T-helper 2 cell (primary cell): ENCODE results near the gene PTPRN2.
"Not testable (repeated sequence)": the region's sequence is repeated elsewhere in the genome, so short reads cannot be mapped to it uniquely, and the experiment has no call there.

Source experiments
- DNase-seq, 5 experiments: peaks; one replicate each; pipeline versions ENCODE4 v3.0.0 to v3.0.0-alpha.2; 2012 to 2022

The PTPRN2 gene

GRCh38 chr7:157576415-157576814 lies 1011.2 kb downstream of the PTPRN2 start:
- DNase-seq = peak; percentile 30 to 96 (median 53)

GRCh38 chr7:157575777-157576176 lies 1011.8 kb downstream of the PTPRN2 start:
- DNase-seq = peak in 2 of 5 experiments; percentile 20 to 67

GRCh38 chr7:157574914-157575586 lies 1012.6 kb downstream of the PTPRN2 start:
- DNase-seq = no peak

DNA sequence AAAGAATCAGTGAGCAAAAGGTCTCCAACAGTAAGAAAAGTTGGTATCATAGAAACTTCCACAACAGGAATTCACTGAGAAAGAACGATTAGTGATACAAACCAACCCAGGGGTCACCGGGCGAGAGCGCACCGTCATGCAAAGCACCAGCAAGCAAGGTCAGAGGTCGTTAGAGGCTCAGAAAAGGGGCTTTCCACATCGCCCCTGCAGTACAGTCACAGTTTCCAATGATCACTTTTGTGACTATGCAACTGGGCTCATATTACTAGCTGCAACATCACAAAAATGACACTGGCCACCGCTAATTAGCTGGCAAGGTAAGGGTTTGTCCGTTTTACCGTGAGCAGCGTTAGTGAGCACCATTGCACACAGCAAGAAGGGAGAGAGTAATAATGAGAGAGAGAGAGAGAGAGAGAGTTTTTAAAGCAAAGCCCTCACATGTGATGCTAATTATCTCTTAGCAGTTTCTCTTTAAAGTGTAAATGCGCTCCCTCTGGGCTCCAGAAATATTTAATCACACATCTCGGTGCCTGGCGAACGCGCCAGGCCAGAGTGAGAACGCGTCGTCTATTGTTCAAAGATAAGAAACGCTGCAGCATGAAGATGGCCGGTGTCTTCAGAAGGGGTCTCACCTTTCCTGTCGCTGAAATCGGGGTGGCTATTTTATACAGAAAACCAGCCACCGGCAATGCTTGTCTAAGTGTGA lies 1013.4 kb downstream of the PTPRN2 start:
- DNase-seq = peak in 1 of 5 experiments; percentile 41

GRCh38 chr7:157573244-157573643 lies 1014.4 kb downstream of the PTPRN2 start:
- DNase-seq = no peak

DNA sequence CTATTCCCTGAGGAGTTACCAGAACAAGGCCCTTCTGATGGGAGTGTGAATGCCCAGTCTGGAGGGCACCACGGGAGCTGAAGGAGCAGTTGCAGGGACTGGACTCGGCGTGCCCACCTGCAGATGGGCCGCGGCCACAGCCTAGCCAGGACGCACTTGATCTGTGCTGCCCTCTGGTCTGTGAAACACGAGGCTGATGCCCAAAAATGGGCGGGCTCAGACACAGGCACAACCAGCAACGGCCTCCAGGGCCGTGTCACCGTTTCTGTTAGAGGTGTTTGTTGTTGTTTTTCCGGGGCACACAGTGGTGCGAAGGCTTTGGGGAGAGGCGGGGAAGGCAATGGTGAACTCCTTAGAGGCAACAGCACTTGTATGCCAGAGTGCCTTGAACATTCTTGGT lies 1015.0 kb downstream of the PTPRN2 start:
- no peak for DNase-seq

- DNase-seq = peak in 1 of 5 experiments; percentile 79
Measured at GRCh38 chr7:157570531-157571200, 1017.0 kb downstream of the PTPRN2 start.

- DNase-seq = no peak
Measured at GRCh38 chr7:157569967-157570366, 1017.7 kb downstream of the PTPRN2 start.

GRCh38 chr7:157568770-157569584 lies 1018.6 kb downstream of the PTPRN2 start:
- peak in 4 of 5 experiments; percentile 24 to 89 (median 50) for DNase-seq

- peak in 2 of 5 experiments; percentile 11 to 63 for DNase-seq
Measured at GRCh38 chr7:157568106-157568769, 1019.4 kb downstream of the PTPRN2 start.

- no peak for DNase-seq
Measured at GRCh38 chr7:157567666-157568065, 1020.0 kb downstream of the PTPRN2 start.

DNA sequence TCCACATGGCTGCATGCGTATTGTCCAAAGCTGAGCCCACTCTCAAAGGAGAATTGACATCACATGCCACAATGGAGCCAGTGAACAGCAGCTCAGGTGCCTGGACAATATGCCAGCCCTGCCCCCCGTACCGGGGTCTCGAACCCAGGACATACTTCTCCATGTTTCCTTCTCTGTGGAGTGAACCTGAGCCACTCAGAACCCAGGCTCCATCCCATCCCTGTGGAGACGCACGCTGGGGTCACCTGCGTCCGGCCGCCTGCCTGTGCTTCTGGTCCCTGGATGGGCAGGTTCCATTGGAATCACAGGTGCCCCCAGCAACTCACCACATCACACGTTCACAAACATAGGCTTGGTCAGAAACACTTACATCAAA lies 1021.0 kb downstream of the PTPRN2 start:
- no peak for DNase-seq

GRCh38 chr7:157565981-157566630 lies 1021.5 kb downstream of the PTPRN2 start:
- DNase-seq = no peak

- DNase-seq = no peak
Measured at GRCh38 chr7:157565201-157565626, 1022.4 kb downstream of the PTPRN2 start.

DNA sequence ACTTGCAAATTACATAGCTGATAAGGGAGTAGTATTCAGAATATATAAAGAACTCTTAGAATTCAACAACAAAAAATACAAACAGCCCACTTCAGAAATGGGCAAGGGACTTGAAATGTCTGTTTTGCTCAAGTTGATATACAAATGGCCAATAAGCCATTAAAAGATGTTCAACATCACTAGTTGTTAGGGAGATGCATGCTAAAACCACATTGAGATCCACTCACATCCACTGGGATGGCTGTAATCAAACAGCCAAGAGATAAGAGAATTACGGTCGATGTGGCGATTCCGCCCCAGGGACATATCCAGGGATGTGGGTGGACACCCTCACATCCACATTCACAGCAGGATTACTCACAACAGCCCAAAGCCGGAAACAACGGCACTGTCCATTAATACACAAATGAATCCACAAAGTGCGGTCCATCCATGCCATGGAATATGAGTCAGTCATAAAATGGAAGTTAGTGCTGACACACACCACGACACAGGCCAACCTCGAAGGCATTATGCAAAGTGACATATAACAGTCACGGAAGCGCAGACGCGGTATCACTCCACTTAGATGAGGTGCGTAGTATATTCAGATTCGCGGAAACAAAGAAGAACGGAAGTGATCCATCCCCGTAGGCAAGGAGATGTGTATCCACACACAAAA lies 1023.0 kb downstream of the PTPRN2 start:
- no peak for DNase-seq

- not testable (repeated sequence) for DNase-seq
Measured at GRCh38 chr7:157563467-157564135, 1024.0 kb downstream of the PTPRN2 start.

- not testable (repeated sequence) for DNase-seq
Measured at GRCh38 chr7:157562522-157563398, 1024.9 kb downstream of the PTPRN2 start.

GRCh38 chr7:157561816-157562410 lies 1025.7 kb downstream of the PTPRN2 start:
- DNase-seq = no peak

DNA sequence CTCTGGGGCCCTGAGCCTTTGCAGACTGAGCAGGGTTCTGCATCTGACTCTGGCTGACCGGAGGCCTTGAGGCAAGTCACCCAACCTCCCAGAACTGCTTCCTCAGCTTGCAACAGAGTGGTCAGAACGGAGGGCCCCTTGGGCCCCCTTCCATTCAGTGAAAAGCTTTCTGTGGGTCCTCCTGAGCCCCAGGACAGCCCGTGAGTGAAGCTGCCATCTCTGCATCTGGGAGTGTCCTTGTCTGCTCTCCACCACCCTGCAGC lies 1026.2 kb downstream of the PTPRN2 start:
- DNase-seq = no peak
